ENCODE measurements around the gene TNFAIP2. TPM values are rescaled to one million over a fixed set of nuclear protein-coding genes. Genes with fewer than 3 reads are reported as not detected.

TNFAIP2 gene
- total and polyA plus RNA-seq, 3 experiments from 2014 or later = 0.70 to 1.4 TPM; not detected in 1

Other genes starting within 250 kb of the TNFAIP2 start
- gene AMN, start 200.8 kb upstream of the TNFAIP2 start, total RNA-seq = under 1 TPM; 0.66 to 0.75 TPM
- gene AMN, start 200.8 kb upstream of the TNFAIP2 start, polyA plus RNA-seq = 1.6 TPM
- gene CDC42BPB, start 65.9 kb upstream of the TNFAIP2 start, total RNA-seq = 1 to 10 TPM; 1.6 to 2.9 TPM
- 0.32 TPM for gene CDC42BPB, start 65.9 kb upstream of the TNFAIP2 start, polyA plus RNA-seq
- not detected for gene LBHD2, start 39.3 kb upstream of the TNFAIP2 start, total RNA-seq
- gene LBHD2, start 39.3 kb upstream of the TNFAIP2 start, polyA plus RNA-seq = not detected
- gene EXOC3L4, start 28.7 kb upstream of the TNFAIP2 start, total RNA-seq = not detected
- not detected for gene EXOC3L4, start 28.7 kb upstream of the TNFAIP2 start, polyA plus RNA-seq
- gene EIF5, start 210.8 kb downstream of the TNFAIP2 start, total RNA-seq = 100 to 1,000 TPM; 394 to 409 TPM
- gene EIF5, start 210.8 kb downstream of the TNFAIP2 start, polyA plus RNA-seq = 312 TPM